ENCODE results near the gene DNAJC11. TPM values are rescaled to one million over a fixed set of nuclear protein-coding genes. Genes with fewer than 3 reads are reported as not detected.
A peak's percentile ranks its signal among the peaks of the same experiment; 100 is the strongest.

The DNAJC11 gene
- total RNA-seq, 1 experiment from 2014 or later = 102 TPM

GRCh38 chr1:6692956-6693355, 8.7 kb downstream of the DNAJC11 start:
- no peaks in the 10 kb centered on the region for H3K9me3 Mint-ChIP-seq
- TF ChIP-seq, protein P1, sequence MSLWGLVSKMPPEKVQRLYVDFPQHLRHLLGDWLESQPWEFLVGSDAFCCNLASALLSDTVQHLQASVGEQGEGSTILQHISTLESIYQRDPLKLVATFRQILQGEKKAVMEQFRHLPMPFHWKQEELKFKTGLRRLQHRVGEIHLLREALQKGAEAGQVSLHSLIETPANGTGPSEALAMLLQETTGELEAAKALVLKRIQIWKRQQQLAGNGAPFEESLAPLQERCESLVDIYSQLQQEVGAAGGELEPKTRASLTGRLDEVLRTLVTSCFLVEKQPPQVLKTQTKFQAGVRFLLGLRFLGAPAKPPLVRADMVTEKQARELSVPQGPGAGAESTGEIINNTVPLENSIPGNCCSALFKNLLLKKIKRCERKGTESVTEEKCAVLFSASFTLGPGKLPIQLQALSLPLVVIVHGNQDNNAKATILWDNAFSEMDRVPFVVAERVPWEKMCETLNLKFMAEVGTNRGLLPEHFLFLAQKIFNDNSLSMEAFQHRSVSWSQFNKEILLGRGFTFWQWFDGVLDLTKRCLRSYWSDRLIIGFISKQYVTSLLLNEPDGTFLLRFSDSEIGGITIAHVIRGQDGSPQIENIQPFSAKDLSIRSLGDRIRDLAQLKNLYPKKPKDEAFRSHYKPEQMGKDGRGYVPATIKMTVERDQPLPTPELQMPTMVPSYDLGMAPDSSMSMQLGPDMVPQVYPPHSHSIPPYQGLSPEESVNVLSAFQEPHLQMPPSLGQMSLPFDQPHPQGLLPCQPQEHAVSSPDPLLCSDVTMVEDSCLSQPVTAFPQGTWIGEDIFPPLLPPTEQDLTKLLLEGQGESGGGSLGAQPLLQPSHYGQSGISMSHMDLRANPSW (CRISPR knock-in tag; conservative IDR thresholded peaks at IDR 0.05; ENCODE audit: low read depth) = no peak
- no peak for TF ChIP-seq ZNF416 (CRISPR knock-in tag; IDR thresholded peaks at IDR 0.05)
- TF ChIP-seq OVOL2 (CRISPR knock-in tag; IDR thresholded peaks at IDR 0.05; ENCODE audit: borderline replicate concordance) = no peak
- no peak for TF ChIP-seq ZNF512 (CRISPR knock-in tag; IDR thresholded peaks at IDR 0.05; ENCODE audit: borderline replicate concordance)
- TF ChIP-seq FOXJ3 (CRISPR knock-in tag; IDR thresholded peaks at IDR 0.05; ENCODE audit: borderline replicate concordance) = no peak
- TF ChIP-seq ZNF532 (CRISPR knock-in tag; IDR thresholded peaks at IDR 0.05; ENCODE audit: borderline replicate concordance) = no peak
- no peak for TF ChIP-seq CTCF (IDR thresholded peaks at IDR 0.05)
- CTCF ChIA-PET = interaction anchor here (0.7 to 1.7 kb wide), 2 partner anchors 170 to 566 kb away, joined by 3 to 5 read pairs; no protein-coding TSS in a partner anchor
- H3K36me3 Mint-ChIP-seq = peaks cover 10% of the 10 kb centered on the region
- ATAC-seq (no peak), DNase-seq (ENCODE audit: low spot score) (no peak)
- peaks cover 67% of the 10 kb centered on the region for H3K4me1 Mint-ChIP-seq
- POLR2A ChIA-PET = no interaction called here
- H3K4me3 Mint-ChIP-seq = no peak overlapping the region
- H3K27me3 Mint-ChIP-seq (ENCODE audit: low read depth) = no peaks in the 10 kb centered on the region
- H3K27ac Mint-ChIP-seq = no peak overlapping the region

GRCh38 chr1:6691507-6691906, 10.1 kb downstream of the DNAJC11 start:
- ChIA-PET CTCF (interaction anchor here (1.8 kb wide), 1 partner anchor 10 kb away, joined by 7 read pairs; the partner anchor contains the start of gene DNAJC11), POLR2A (no interaction called here)
- Mint-ChIP-seq H3K27ac (peak overlapping the region; percentile 55; the same call in 1 of the 2 replicates), H3K9me3 (no peaks in the 10 kb centered on the region), H3K4me1 (peaks cover 66% of the 10 kb centered on the region), H3K27me3 (ENCODE audit: low read depth) (no peaks in the 10 kb centered on the region), H3K4me3 (no peak overlapping the region), H3K36me3 (peaks cover 10% of the 10 kb centered on the region)
- ATAC-seq = no peak
- no peak for TF ChIP-seq PRRX2 (CRISPR knock-in tag; IDR thresholded peaks at IDR 0.05)
- no peak for DNase-seq (ENCODE audit: low spot score)

DNA sequence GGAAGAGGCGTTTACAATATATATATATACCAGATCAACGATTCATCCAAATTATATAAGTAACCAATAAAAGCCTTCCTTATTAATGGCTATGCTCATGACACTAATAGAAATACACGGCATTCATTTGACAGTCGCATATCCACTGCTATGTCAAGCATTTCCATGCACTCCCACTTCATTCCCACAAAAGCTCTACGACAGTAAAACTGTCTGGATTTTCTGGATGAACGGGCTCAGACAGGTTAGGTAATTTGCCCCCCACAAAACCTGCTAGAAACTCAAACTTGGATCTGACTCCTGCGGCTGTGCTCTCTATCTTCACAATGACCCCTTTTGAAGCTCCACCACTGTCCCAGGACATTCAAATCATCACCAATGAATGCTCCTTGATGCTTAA, 11.4 kb downstream of the DNAJC11 start:
- no peaks in the 10 kb centered on the region for H3K27me3 Mint-ChIP-seq (ENCODE audit: low read depth)
- no peak for ATAC-seq
- ChIA-PET POLR2A (no interaction called here), CTCF (no interaction called here)
- peaks cover 56% of the 10 kb centered on the region for H3K4me1 Mint-ChIP-seq
- H3K4me3 Mint-ChIP-seq = no peak overlapping the region
- no peak overlapping the region for H3K27ac Mint-ChIP-seq
- no peak for TF ChIP-seq CDX4 (CRISPR knock-in tag; IDR thresholded peaks at IDR 0.05; ENCODE audit: borderline replicate concordance)
- no peak for DNase-seq (ENCODE audit: low spot score)
- peaks cover 10% of the 10 kb centered on the region for H3K36me3 Mint-ChIP-seq
- H3K9me3 Mint-ChIP-seq = no peaks in the 10 kb centered on the region

Data from WTC11 (cell line).